Measurements from ENCODE around the gene NADSYN1. TPM values are rescaled to one million over a fixed set of nuclear protein-coding genes. Genes with fewer than 3 reads are reported as not detected.
"Not testable (repeated sequence)": the region's sequence is repeated elsewhere in the genome, so short reads cannot be mapped to it uniquely, and the experiment has no call there.

NADSYN1 gene
- total RNA-seq, 6 donors from 2014 or later = 46.8 to 248 (median 79.5) TPM

- WGBS, 2 donors = 94 to 95% methylated on average over 6 to 48 of the region's 55 CpGs
- peak; percentile 16 to 51 for ATAC-seq (ENCODE audit: low FRiP score in 2 of 2)
- no peaks in the 10 kb centered on the region for H3K9me3 ChIP-seq
- H3K4me1 ChIP-seq = no peaks in the 10 kb centered on the region
- H3K27ac ChIP-seq = no peak overlapping the region
- peak in 1 of 2 donors; percentile 66 for DNase-seq
- TF ChIP-seq CTCF (IDR thresholded peaks at IDR 0.05) (no peak), POLR2AphosphoS5 (IDR thresholded peaks at IDR 0.05) (no peak), POLR2A (IDR thresholded peaks at IDR 0.05) (no peak), EP300 (IDR thresholded peaks at IDR 0.05) (no peak)
- no peaks in the 10 kb centered on the region for H3K36me3 ChIP-seq
- no peaks in the 10 kb centered on the region for H3K27me3 ChIP-seq
- H3K4me3 ChIP-seq = no peak overlapping the region
Measured at GRCh38 chr11:71518506-71519471, 65.8 kb downstream of the NADSYN1 start.

- no peak for ATAC-seq (ENCODE audit: low FRiP score in 2 of 2)
- TF ChIP-seq CTCF (IDR thresholded peaks at IDR 0.05) = no peak
- no peak for TF ChIP-seq EP300 (IDR thresholded peaks at IDR 0.05)
- no peak for TF ChIP-seq POLR2AphosphoS5 (IDR thresholded peaks at IDR 0.05)
- no peak for TF ChIP-seq POLR2A (IDR thresholded peaks at IDR 0.05)
- H3K27me3 ChIP-seq = no peaks in the 10 kb centered on the region
- no peaks in the 10 kb centered on the region for H3K36me3 ChIP-seq
- H3K4me1 ChIP-seq = no peaks in the 10 kb centered on the region
- H3K9me3 ChIP-seq = no peaks in the 10 kb centered on the region
- no peak overlapping the region for H3K27ac ChIP-seq
- DNase-seq = no peak
- H3K4me3 ChIP-seq = no peak overlapping the region
- 70 to 77% methylated on average over 5 to 10 of the region's 10 CpGs for WGBS, 2 donors
Measured at GRCh38 chr11:71519546-71519945, 66.5 kb downstream of the NADSYN1 start.

- Histone ChIP-seq H3K9me3 (no peaks in the 10 kb centered on the region), H3K36me3 (no peaks in the 10 kb centered on the region), H3K27me3 (no peaks in the 10 kb centered on the region), H3K4me3 (no peak overlapping the region), H3K27ac (no peak overlapping the region), H3K4me1 (no peaks in the 10 kb centered on the region)
- 58 to 64% methylated on average over 3 of the region's 3 CpGs for WGBS, 2 donors
- TF ChIP-seq POLR2A (IDR thresholded peaks at IDR 0.05) = no peak
- TF ChIP-seq POLR2AphosphoS5 (IDR thresholded peaks at IDR 0.05) = no peak
- TF ChIP-seq CTCF (IDR thresholded peaks at IDR 0.05) = no peak
- no peak for TF ChIP-seq EP300 (IDR thresholded peaks at IDR 0.05)
- DNase-seq (no peak), ATAC-seq (ENCODE audit: low FRiP score in 2 of 2) (peak in 1 of 2 donors; percentile 71)
Measured at GRCh38 chr11:71525188-71525937, 72.4 kb downstream of the NADSYN1 start.

- no peaks in the 10 kb centered on the region for H3K9me3 ChIP-seq
- H3K36me3 ChIP-seq = no peaks in the 10 kb centered on the region
- no peak overlapping the region for H3K27ac ChIP-seq
- H3K4me1 ChIP-seq = no peaks in the 10 kb centered on the region
- no peak for DNase-seq
- TF ChIP-seq EP300 (IDR thresholded peaks at IDR 0.05) = no peak
- TF ChIP-seq POLR2A (IDR thresholded peaks at IDR 0.05) = no peak
- no peak for TF ChIP-seq POLR2AphosphoS5 (IDR thresholded peaks at IDR 0.05)
- TF ChIP-seq CTCF (IDR thresholded peaks at IDR 0.05) = no peak
- H3K27me3 ChIP-seq = no peaks in the 10 kb centered on the region
- peak in 1 of 2 donors; percentile 46 for ATAC-seq (ENCODE audit: low FRiP score in 2 of 2)
- WGBS, 2 donors = 79 to 90% methylated on average over 2 of the region's 2 CpGs
- no peak overlapping the region for H3K4me3 ChIP-seq
Measured at GRCh38 chr11:71525938-71526495, 73.0 kb downstream of the NADSYN1 start.

- DNase-seq = peak in 1 of 2 donors; percentile 66
- not testable (repeated sequence) for H3K36me3 ChIP-seq; H3K4me1 ChIP-seq; ATAC-seq (ENCODE audit: low FRiP score in 2 of 2); H3K4me3 ChIP-seq; H3K27ac ChIP-seq; H3K9me3 ChIP-seq; H3K27me3 ChIP-seq
- 55 to 64% methylated on average over 7 to 8 of the region's 10 CpGs for WGBS, 2 donors
Measured at GRCh38 chr11:71526796-71527575, 74.0 kb downstream of the NADSYN1 start, which contains the start of gene KRTAP5-7. Gene KRTAP5-7, plus strand, starts transcription at chr11:71527267. Its CDS starts 34 bp downstream, at chr11:71527301.
